Stimulated activated CD8-positive, alpha-beta memory T cell treated with anti-CD3 and anti-CD28 coated beads, Interleukin-7, amount 100 ng/mL, for 24 hours (primary cell): ENCODE data around the gene COX10.
"Not testable (repeated sequence)": the region's sequence is repeated elsewhere in the genome, so short reads cannot be mapped to it uniquely, and the experiment has no call there.

Source experiments
- DNase-seq: peaks from one replicate; pipeline ENCODE4 v3.0.0-alpha.2; 2020; ENCODE audit warnings: low read depth

COX10 gene

GRCh38 chr17:14123619-14124278, 54.4 kb downstream of the COX10 start:
- no peak for DNase-seq

DNA sequence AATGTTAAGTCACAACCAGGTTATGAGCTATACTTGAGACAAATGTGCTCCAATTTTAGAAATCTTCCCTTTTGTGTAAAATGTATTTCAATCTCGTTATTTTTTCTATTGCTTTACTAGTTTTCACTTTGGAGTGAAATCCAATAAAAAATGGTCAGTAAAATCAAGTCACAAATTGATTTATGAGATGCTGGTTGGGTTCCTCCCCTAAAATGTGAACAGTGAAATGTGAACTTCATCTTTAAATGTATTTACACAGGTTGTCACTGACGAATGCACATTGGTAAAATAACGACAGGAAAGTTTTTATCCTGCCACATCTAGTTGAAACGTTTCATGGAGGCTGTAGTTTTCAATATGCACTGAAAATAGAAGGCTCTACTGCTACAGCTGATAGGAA, 55.5 kb downstream of the COX10 start:
- DNase-seq = no peak

- DNase-seq = no peak
Measured at GRCh38 chr17:14125518-14126137, 56.3 kb downstream of the COX10 start.

- no peak for DNase-seq
Measured at GRCh38 chr17:14133104-14133503, 63.8 kb downstream of the COX10 start.

- DNase-seq = no peak
Measured at GRCh38 chr17:14134456-14134855, 65.2 kb downstream of the COX10 start.

DNA sequence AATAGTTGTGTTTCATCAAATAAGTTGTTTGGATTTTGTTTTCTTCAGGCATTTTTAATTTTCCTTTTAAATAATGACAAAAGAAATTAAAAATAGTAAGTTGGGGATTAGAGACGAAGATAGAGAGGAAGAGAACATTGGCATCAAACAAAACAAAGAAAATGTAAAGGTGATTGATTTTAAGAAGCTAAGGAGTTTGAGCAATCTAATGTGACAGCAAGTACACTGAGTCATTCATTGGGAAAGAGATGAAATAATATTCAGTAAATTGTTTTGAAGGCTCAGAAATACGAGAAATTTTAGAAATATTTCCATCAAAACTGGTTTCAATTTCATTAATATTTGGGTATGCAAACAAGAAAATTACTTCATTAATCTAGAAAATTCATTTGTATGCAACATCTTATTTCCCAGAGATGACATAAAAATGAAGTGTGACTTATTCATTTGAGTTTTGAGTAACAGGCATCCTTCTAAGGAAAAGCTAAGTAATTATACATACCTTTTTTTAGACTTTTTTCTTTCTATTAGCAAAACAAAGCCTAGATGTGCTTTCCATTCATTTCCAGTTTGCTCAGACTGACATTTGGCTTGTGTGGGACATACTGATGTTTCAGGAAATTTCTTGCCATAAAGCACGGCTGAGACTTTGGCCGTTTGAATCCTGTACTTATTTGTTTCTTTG, 66.7 kb downstream of the COX10 start:
- DNase-seq = no peak

DNA sequence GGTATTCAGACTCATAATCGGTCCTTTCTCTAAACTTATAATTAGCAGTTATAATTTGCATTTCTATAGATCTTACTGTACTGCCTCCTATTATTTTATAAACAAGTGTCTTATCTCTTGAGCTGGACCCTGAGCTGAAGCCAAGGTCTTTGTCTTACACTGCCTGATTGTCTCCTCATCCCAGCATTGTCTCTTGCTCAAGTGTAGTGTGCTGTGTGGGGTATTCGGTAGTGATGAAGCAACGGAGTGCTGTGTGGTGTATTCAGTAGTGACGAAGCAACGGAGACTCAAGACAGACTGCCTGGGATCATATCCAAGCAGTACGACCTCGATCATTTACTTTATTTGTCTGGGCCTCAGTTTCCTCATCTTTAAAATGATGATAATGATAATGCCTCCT, 69.3 kb downstream of the COX10 start:
- no peak for DNase-seq

DNA sequence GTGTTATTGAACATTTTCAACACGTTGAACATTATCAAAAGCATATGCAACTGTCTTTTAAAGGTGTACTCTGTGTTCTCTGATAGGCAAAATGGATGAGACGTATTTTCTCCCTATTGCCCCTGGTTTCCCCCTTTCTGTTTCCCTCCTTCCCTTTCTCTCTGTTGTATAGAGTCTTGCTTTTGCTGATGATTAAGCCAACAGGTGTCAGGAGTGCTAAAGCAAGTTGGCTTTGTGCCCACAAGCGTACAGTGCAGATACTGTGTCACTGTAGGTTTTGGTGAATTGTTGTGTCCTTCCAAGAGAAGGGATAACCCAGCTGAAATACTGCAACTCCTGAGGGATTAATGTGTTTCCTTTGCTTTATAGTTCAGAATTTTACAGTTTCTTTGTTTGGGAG, 74.4 kb downstream of the COX10 start:
- no peak for DNase-seq

- DNase-seq = no peak
Measured at GRCh38 chr17:14144508-14144907, 75.2 kb downstream of the COX10 start.

- no peak for DNase-seq
Measured at GRCh38 chr17:14149751-14150150, 80.4 kb downstream of the COX10 start.

GRCh38 chr17:14150619-14151018, 81.3 kb downstream of the COX10 start:
- no peak for DNase-seq

- DNase-seq = no peak
Measured at GRCh38 chr17:14152721-14153120, 83.4 kb downstream of the COX10 start.

DNA sequence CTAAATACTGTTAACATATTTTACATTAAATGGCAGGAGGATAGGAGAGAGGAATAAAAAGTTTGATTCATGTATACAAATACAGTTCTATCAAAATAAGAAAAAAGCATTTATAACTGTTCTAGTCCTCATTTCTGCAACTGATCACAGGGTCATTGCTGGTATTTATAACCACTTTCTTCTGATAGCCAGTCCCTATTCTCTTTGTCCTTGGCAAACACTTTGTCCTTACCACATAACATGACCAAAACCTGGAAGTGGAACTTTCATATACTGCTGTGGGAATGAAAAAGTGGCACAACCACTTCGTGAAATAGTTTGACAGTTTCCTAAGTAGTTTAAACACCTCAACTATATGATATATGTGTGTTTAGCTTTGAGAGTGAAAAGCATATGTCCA, 84.1 kb downstream of the COX10 start:
- no peak for DNase-seq

DNA sequence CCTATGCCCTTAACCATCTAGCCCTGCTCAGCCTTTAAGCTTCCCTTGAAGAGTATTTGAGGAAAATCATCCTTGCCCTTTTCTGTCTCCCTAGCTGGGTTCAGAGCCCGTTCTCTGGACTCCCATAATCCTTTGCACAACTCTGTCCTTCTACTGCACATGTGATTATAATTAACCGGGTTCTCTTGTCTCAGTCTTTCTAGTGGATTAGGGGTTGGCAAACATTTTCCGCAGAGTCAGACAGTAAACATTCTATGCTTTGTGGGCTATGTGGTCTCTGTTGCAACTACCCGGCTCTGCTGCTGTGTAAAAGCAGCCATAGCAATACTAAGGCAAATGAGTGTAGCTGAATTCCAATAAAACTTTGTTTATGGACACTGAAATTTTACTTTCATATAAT, 87.4 kb downstream of the COX10 start:
- no peak for DNase-seq

GRCh38 chr17:14157822-14158221, 88.5 kb downstream of the COX10 start:
- DNase-seq = no peak

GRCh38 chr17:14158707-14159106, 89.4 kb downstream of the COX10 start:
- DNase-seq = no peak

DNA sequence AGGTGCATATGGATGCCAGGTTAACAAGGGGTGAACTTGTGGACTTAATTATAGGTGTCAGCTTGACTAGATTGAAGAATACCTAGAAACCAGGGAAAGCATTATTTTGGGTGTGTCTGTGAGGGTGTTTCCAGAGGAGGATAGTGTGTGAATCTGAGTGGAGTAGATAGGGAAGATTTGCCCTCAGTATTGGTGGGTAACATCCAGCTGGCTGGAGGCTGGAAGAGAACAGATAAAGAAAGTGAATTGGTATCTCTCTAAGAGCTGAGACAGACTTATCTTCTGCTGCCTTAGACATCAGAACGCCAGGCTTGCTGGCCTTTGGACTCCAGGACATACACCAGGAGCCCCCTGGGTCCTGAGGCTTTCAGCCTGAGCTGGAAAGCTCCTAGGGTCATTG, 92.1 kb downstream of the COX10 start:
- DNase-seq = no peak

- DNase-seq = no peak
Measured at GRCh38 chr17:14165616-14166015, 96.3 kb downstream of the COX10 start.

- not testable (repeated sequence) for DNase-seq
Measured at GRCh38 chr17:14167831-14168230, 98.5 kb downstream of the COX10 start.

- DNase-seq = no peak
Measured at GRCh38 chr17:14168582-14168981, 99.3 kb downstream of the COX10 start.

- no peak for DNase-seq
Measured at GRCh38 chr17:14169287-14169686, 100.0 kb downstream of the COX10 start.

GRCh38 chr17:14169901-14170300, 100.6 kb downstream of the COX10 start:
- no peak for DNase-seq

DNA sequence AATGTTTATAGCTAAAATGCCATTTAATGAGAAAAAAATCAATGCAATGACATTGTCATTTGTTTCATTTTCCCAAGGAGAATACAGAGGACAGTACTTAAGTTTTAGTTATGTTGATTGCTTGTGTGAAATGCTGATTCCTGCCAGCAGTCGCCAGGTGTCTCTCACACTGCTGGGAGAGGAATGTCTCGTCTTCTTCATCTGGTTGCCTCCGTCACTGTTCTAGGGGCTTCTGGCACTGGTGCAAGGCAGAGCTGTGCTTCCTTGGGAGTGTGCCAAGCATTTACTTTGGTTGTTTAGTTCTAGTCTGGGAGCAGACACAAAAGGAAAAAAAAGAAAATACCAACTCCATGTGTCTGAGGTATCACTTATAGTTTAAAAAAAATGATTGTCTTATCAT, 107.7 kb downstream of the COX10 start:
- not testable (repeated sequence) for DNase-seq

- DNase-seq = not testable (repeated sequence)
Measured at GRCh38 chr17:14177801-14178200, 108.5 kb downstream of the COX10 start.
